Loucy (cell line): Measurements from ENCODE around the gene OXLD1.

Experiments used
- H2AFZ ChIP-seq: fragments of 200-600 bp; sonication (generic); 2 replicates; pipeline ENCODE4 v1.6.0; 2016; ENCODE audit warnings: antibody characterized with exemption, mild to moderate bottlenecking, low read length, moderate library complexity
- H3F3A ChIP-seq: fragments of 200-600 bp; 2 replicates; pipeline ENCODE4 v1.6.0; 2016; ENCODE audit warnings: antibody characterized with exemption, low read depth, mild to moderate bottlenecking
- H3K27me3 ChIP-seq: fragments of 200-600 bp; sonication (generic); 2 replicates; pipeline ENCODE4 v1.6.1; 2014; ENCODE audit warnings: low read length, mild to moderate bottlenecking; ENCODE audit not compliant: insufficient read depth, poor library complexity, severe bottlenecking
- H3K36me3 ChIP-seq: fragments of 200-600 bp; sonication (generic); 2 replicates; pipeline ENCODE4 v1.6.1; 2016; ENCODE audit warnings: low read length; ENCODE audit not compliant: insufficient read depth
- H3K4me1 ChIP-seq: fragments of 200-600 bp; sonication (generic); 2 replicates; pipeline ENCODE4 v1.5.1; 2014; ENCODE audit warnings: low read length, mild to moderate bottlenecking; ENCODE audit not compliant: insufficient read depth, poor library complexity, severe bottlenecking
- H3K4me2 ChIP-seq: fragments of 200-600 bp; sonication (generic); 2 replicates; pipeline ENCODE4 v1.6.0; 2014; ENCODE audit warnings: antibody characterized with exemption, low read length, low read depth, mild to moderate bottlenecking; ENCODE audit not compliant: poor library complexity, severe bottlenecking
- H3K4me3 ChIP-seq: fragments of 200-600 bp; sonication (generic); 2 replicates; pipeline ENCODE4 v1.5.1; 2014; ENCODE audit warnings: low read length, mild to moderate bottlenecking, mixed read lengths; ENCODE audit not compliant: poor library complexity, severe bottlenecking
- H3K79me2 ChIP-seq: fragments of 200-600 bp; sonication (generic); 2 replicates; pipeline ENCODE4 v1.6.1; 2014; ENCODE audit warnings: low read length; ENCODE audit not compliant: insufficient read depth
- H3K9ac ChIP-seq: fragments of 200-600 bp; sonication (generic); 2 replicates; pipeline ENCODE4 v1.6.0; 2014; ENCODE audit warnings: mild to moderate bottlenecking, low read depth, low read length, moderate library complexity; ENCODE audit not compliant: poor library complexity, severe bottlenecking
- H3K9me2 ChIP-seq: fragments of 200-600 bp; sonication (generic); replicated peaks from 2 replicates; pipeline ENCODE4 v1.6.1; 2016; ENCODE audit warnings: low read depth, low read length, mixed read lengths
- H3K9me3 ChIP-seq: fragments of 200-600 bp; sonication (generic); 2 replicates; pipeline ENCODE4 v1.6.1; 2014; ENCODE audit warnings: mild to moderate bottlenecking, antibody characterized with exemption, low read length, low read depth; ENCODE audit not compliant: insufficient read depth
- H4K20me1 ChIP-seq: fragments of 200-600 bp; sonication (generic); 2 replicates; pipeline ENCODE4 v1.6.0; 2014; ENCODE audit warnings: antibody characterized with exemption, low read length, mild to moderate bottlenecking; ENCODE audit not compliant: insufficient read depth, poor library complexity, severe bottlenecking
- EZH2phosphoT487 ChIP-seq: fragments of 200-600 bp; IDR thresholded peaks from 2 replicates; pipeline ENCODE4 v1.6.1; 2018; ENCODE audit warnings: antibody characterized with exemption, mild to moderate bottlenecking, moderate library complexity, borderline replicate concordance
- TF ChIP-seq, protein P1 (sequence below): fragments of 200-600 bp; sonication (generic); conservative IDR thresholded peaks from 2 replicates; pipeline ENCODE4 v1.5.1; 2014; ENCODE audit warnings: mild to moderate bottlenecking, antibody characterized with exemption, low read length

Gene OXLD1

GRCh38 chr17:81688616-81689015, 22.2 kb upstream of the OXLD1 start:
- peaks cover 60% of the 10 kb centered on the region; the same call in 1 of the 2 replicates for H3K36me3 ChIP-seq
- no peaks in the 10 kb centered on the region for H3F3A ChIP-seq
- H3K4me2 ChIP-seq, result no peak overlapping the region
- H2AFZ ChIP-seq, result no peak overlapping the region
- no peaks in the 10 kb centered on the region for H3K27me3 ChIP-seq
- H3K9me2 ChIP-seq, result no peaks in the 10 kb centered on the region
- peaks cover 11% of the 10 kb centered on the region for H3K4me1 ChIP-seq
- H4K20me1 ChIP-seq, result peaks cover 17% of the 10 kb centered on the region
- H3K9ac ChIP-seq, result no peak overlapping the region
- TF ChIP-seq, protein P1, sequence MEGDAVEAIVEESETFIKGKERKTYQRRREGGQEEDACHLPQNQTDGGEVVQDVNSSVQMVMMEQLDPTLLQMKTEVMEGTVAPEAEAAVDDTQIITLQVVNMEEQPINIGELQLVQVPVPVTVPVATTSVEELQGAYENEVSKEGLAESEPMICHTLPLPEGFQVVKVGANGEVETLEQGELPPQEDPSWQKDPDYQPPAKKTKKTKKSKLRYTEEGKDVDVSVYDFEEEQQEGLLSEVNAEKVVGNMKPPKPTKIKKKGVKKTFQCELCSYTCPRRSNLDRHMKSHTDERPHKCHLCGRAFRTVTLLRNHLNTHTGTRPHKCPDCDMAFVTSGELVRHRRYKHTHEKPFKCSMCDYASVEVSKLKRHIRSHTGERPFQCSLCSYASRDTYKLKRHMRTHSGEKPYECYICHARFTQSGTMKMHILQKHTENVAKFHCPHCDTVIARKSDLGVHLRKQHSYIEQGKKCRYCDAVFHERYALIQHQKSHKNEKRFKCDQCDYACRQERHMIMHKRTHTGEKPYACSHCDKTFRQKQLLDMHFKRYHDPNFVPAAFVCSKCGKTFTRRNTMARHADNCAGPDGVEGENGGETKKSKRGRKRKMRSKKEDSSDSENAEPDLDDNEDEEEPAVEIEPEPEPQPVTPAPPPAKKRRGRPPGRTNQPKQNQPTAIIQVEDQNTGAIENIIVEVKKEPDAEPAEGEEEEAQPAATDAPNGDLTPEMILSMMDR, result no peak
- TF ChIP-seq EZH2phosphoT487, result no peak
- peaks cover 55% of the 10 kb centered on the region for H3K79me2 ChIP-seq
- H3K4me3 ChIP-seq, result no peak overlapping the region
- H3K9me3 ChIP-seq, result no peaks in the 10 kb centered on the region

DNA sequence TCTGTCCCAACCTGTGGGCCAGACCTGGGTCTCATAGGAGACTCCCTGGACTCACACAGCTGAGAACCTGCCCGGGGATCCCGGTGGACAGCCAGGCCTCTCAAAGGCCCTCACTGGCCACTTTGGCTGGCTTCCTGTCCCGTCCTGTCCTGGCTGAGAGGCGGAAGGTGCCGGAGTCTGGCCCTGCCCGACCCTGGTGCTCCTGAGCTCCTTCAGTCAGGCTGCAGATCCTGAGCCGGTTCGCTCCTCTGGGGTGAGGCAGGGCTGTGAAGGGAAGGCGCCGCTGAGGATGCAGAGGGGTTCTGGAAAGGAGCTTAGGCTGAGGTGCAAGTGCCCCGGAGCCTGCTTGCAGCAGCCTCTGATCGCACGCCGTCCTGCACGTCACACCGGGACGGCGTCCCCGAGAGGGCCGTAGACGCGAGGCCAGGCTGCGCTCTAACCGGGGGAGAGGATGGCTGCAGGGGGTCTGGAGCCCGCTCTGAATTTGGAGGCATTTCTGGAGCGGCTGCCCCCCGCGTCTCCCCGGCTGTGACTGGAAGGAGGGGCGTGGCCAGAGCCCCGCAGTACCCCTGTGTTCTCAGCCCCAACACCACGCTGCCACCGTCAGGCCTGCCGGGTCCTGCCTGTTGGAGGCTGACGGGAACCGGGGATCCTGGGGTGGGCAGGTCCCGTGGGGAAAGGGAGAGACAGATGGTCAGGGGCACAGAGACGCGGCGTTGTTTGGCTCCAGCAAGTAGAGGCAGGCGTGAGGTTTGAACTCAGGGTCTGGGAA, 21.6 kb upstream of the OXLD1 start:
- H3K4me3 ChIP-seq, result no peak overlapping the region
- H3K27me3 ChIP-seq, result no peaks in the 10 kb centered on the region
- H3K4me2 ChIP-seq, result no peak overlapping the region
- H3K9me2 ChIP-seq, result no peaks in the 10 kb centered on the region
- peaks cover 11% of the 10 kb centered on the region for H3K4me1 ChIP-seq
- peaks cover 55% of the 10 kb centered on the region; the same call in 1 of the 2 replicates for H3K36me3 ChIP-seq
- TF ChIP-seq, protein P1, result no peak
- TF ChIP-seq EZH2phosphoT487, result no peak
- peaks cover 17% of the 10 kb centered on the region for H4K20me1 ChIP-seq
- H3K9me3 ChIP-seq, result no peaks in the 10 kb centered on the region
- H3F3A ChIP-seq, result no peaks in the 10 kb centered on the region
- H2AFZ ChIP-seq, result no peak overlapping the region
- peaks cover 61% of the 10 kb centered on the region for H3K79me2 ChIP-seq
- H3K9ac ChIP-seq, result no peak overlapping the region

GRCh38 chr17:81686614-81687013, 20.2 kb upstream of the OXLD1 start:
- H4K20me1 ChIP-seq, result peaks cover 20% of the 10 kb centered on the region
- no peaks in the 10 kb centered on the region for H3K9me2 ChIP-seq
- peaks cover 15% of the 10 kb centered on the region for H3K4me1 ChIP-seq
- H3K27me3 ChIP-seq, result no peaks in the 10 kb centered on the region
- no peaks in the 10 kb centered on the region for H3K9me3 ChIP-seq
- H3K36me3 ChIP-seq, result peaks cover 45% of the 10 kb centered on the region; the same call in 1 of the 2 replicates
- H3K79me2 ChIP-seq, result peaks cover 75% of the 10 kb centered on the region
- H3K4me3 ChIP-seq, result no peak overlapping the region
- no peak for TF ChIP-seq EZH2phosphoT487
- TF ChIP-seq, protein P1, result no peak
- H2AFZ ChIP-seq, result no peak overlapping the region
- H3K9ac ChIP-seq, result no peak overlapping the region
- no peak overlapping the region for H3K4me2 ChIP-seq
- no peaks in the 10 kb centered on the region for H3F3A ChIP-seq
